GM18909 (cell line): ENCODE results near the gene NHLH2.

Source experiments
- ATAC-seq: cut with Tn5 transposase; IDR thresholded peaks from one replicate; pipeline ENCODE4 v1.9.1; 2021; ENCODE audit warnings: mild to moderate bottlenecking; ENCODE audit not compliant: unreplicated experiment, poor library complexity

The NHLH2 gene

GRCh38 chr1:115809076-115809475 lies 31.9 kb downstream of the NHLH2 start:
- no peak for ATAC-seq

- peak; percentile 56 for ATAC-seq
These were observed 33.2 kb downstream of the NHLH2 start for GRCh38 chr1:115807723-115808122.

DNA sequence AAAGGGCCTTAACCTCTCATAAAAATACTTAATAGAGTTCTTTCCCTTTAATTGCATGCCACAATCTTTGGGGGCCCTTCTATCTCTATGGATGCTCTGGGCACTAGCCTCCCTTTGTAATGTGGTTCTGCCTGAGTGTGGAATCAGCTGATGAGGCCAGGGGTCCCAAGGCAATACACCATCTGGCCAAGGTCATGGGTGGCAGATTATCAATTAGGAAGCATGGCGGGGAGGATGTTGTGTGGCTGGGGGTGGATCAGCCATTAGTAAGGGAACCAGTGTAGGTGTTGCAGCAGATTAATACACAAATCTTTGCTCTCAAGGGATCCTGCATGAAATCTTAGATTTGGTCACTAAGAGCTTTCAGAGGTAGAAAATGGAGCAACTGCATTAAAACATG lies 35.3 kb downstream of the NHLH2 start:
- ATAC-seq = no peak

- no peak for ATAC-seq
These were observed 38.5 kb downstream of the NHLH2 start for GRCh38 chr1:115802416-115802815.

DNA sequence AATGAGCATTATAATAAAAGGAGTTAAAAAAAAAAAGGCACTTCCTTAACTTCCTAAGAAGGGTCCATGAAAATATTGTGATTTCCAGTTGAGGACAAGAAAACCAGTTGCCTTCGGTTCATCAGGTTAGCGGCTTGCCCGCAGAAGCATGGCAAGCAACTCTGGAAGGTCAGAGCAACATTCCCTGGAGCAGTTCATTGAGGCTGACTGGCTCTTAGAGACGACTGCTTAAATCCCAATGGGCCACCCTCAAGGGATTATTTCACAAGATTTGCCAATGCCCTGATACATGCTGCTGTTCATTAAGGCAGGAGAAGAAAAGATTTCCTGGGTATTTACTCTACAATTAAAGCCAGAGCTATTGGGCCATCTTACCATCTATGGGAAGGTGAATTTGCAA lies 43.4 kb downstream of the NHLH2 start:
- no peak for ATAC-seq

DNA sequence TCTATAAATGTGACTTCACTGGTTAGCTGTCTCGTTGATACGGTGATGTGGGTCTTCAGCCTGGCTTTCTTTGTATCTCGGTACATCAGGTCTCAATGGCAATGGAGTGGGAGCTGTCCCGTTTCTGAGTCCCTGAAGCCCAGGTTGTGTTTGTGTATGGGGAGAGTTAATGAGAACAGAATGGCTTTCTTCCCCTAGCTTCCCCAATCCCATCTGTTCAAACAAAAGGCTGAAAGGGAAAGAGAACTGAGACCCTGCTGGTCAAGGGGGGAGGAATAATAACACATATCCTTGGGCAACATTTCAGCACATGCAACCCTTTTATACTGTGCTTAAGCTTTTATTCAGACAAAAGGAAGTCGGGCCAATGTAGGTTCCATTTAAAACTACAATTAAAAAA lies 44.0 kb downstream of the NHLH2 start:
- no peak for ATAC-seq

GRCh38 chr1:115796036-115796435 lies 44.9 kb downstream of the NHLH2 start:
- ATAC-seq = no peak

- no peak for ATAC-seq
These were observed 45.8 kb downstream of the NHLH2 start for GRCh38 chr1:115794976-115795639.

DNA sequence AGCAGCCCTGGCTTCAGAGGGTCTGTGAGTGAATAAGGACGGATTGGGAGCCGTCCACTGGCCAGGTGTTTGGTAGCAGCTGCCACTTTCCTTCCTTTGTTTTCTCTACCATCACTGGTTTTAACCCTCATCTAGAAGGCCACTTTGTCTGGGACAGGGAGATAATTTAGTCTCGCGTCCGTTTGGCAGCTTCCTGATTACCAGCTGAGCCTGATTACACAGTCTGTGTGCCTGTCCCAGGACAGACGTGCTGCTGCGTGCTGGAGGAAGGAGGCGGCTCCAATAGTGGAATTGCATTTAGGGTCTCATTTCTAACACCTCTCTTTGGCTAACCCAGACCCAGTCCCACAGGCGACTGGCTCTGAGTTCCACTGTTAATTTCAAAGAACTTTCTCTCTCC lies 47.8 kb downstream of the NHLH2 start:
- no peak for ATAC-seq

- no peak for ATAC-seq
These were observed 49.1 kb downstream of the NHLH2 start for GRCh38 chr1:115791816-115792215.

GRCh38 chr1:115790846-115791245 lies 50.1 kb downstream of the NHLH2 start:
- no peak for ATAC-seq

DNA sequence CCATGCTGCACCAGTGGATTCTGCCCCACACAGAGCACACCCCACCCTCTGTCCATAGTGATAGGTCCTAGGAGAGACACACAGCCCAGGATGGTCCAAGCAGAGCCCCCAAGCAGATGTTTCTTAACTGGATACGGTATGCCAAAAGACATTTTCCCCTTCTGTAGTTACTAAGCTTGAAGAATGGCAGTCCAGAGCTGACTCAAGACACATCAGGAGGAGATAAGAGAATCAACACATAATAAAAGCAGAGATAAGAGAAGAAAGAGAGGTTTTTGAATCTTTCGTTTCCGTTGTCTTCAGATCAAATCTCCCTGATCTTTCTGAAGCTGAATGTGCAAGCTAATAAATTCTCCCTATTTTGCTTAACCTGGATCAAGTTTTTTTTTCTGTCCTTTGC lies 50.6 kb downstream of the NHLH2 start:
- no peak for ATAC-seq
